D721Med (cell line): ENCODE results near the gene PPP6R3.
"Not testable (repeated sequence)": the region's sequence is repeated elsewhere in the genome, so short reads cannot be mapped to it uniquely, and the experiment has no call there.

Experiments used
- DNase-seq: peaks from one replicate; pipeline ENCODE4 v3.0.0; 2011; ENCODE audit warnings: low spot score; ENCODE audit not compliant: insufficient read length
- FAIRE-seq: peaks from 2 replicates; lab custom pipeline; 2011; peaks lifted over from hg19 to GRCh38; lab: Jason Lieb, UNC
- TF ChIP-seq, protein P1 (sequence below): IDR thresholded peaks from 2 replicates; pipeline ENCODE4 v1.5.1; 2012; ENCODE audit warnings: mild to moderate bottlenecking, control low read depth; ENCODE audit not compliant: insufficient read depth; ENCODE audit errors: missing control alignments

PPP6R3 gene

GRCh38 chr11:68448604-68449011 lies 11.9 kb upstream of the PPP6R3 start:
- DNase-seq (no peak), FAIRE-seq (no peak)
- TF ChIP-seq, protein P1, sequence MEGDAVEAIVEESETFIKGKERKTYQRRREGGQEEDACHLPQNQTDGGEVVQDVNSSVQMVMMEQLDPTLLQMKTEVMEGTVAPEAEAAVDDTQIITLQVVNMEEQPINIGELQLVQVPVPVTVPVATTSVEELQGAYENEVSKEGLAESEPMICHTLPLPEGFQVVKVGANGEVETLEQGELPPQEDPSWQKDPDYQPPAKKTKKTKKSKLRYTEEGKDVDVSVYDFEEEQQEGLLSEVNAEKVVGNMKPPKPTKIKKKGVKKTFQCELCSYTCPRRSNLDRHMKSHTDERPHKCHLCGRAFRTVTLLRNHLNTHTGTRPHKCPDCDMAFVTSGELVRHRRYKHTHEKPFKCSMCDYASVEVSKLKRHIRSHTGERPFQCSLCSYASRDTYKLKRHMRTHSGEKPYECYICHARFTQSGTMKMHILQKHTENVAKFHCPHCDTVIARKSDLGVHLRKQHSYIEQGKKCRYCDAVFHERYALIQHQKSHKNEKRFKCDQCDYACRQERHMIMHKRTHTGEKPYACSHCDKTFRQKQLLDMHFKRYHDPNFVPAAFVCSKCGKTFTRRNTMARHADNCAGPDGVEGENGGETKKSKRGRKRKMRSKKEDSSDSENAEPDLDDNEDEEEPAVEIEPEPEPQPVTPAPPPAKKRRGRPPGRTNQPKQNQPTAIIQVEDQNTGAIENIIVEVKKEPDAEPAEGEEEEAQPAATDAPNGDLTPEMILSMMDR = no peak

- TF ChIP-seq, protein P1 = no peak
- no peak for FAIRE-seq
- DNase-seq = no peak
These were observed 10.6 kb upstream of the PPP6R3 start for GRCh38 chr11:68449951-68450350.

GRCh38 chr11:68450711-68451110 lies 9.8 kb upstream of the PPP6R3 start:
- TF ChIP-seq, protein P1 = no peak
- DNase-seq (no peak), FAIRE-seq (no peak)

DNA sequence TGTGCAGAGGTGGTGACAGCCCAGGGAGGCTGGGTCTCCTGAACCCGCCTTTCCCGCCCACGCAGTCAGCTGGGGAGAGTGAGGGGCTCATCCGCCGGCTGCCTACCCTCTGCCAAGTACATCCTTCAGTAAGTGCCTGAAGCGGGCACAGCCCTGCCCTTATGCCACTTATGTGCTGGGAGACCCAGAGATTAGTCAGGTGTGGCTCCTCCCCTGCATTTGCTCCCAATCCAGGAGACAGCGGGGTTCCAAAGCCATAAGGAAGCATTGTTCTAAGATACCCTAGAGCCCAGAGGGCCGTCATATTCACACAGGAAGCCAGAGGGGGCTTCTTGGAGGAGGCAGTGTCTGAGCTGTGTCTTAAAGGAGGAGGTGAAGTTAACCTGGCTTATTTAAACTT lies 5.8 kb upstream of the PPP6R3 start:
- no peak for DNase-seq
- TF ChIP-seq, protein P1 = no peak
- FAIRE-seq = no peak

DNA sequence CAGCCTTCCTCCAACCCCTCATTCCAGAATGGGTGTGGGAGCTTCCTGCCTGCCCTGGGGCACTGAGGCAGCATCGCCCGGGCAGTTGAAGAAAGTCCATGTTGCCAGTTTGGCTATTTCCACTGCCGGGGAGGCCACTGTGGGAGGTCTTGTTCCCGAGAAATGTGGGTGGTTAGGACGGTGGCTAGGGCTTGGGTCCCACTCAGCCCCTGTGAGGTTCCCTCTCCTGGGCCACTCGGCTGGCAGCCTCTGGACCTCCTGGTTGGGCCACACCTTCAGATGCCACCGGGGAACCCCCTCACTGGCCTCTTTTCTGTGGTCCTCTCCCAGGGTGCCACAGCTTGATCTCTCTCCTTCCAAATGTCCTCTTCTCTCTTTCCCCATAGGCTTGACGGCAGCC lies 5.1 kb upstream of the PPP6R3 start:
- TF ChIP-seq, protein P1 = no peak
- DNase-seq (no peak), FAIRE-seq (no peak)

GRCh38 chr11:68457216-68457897 lies 3.2 kb upstream of the PPP6R3 start:
- FAIRE-seq (no peak), DNase-seq (no peak)
- TF ChIP-seq, protein P1 = no peak

DNA sequence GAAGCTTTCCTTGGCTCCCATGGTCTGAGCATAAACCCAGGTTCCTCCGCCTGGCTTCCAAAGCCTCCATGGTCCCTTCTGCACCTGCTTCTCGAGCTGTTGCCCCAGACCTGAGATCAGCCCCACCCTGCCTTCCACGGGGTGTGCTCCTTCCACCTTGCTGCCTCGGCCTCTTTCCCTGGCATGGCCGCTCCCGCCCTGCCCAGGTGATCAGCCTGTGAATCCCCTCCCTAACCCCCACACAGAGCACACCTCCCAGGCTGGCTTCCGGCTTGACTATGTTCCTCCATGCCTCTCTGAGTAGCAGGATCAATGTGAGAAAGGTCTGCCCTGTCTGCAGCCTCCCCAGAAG lies 2.7 kb upstream of the PPP6R3 start:
- TF ChIP-seq, protein P1 = no peak
- no peak for FAIRE-seq

GRCh38 chr11:68458340-68458739 lies 2.2 kb upstream of the PPP6R3 start:
- not testable (repeated sequence) for DNase-seq, FAIRE-seq

More for the DNA sequence above, 2.7 kb upstream of the PPP6R3 start:
- no peak for DNase-seq
